Esophagus muscularis mucosa (tissue), 4 donors: ENCODE data around the gene FBXL4.

ENCODE experiments used
- EP300 ChIP-seq: sonication (generic); formaldehyde crosslinking; IDR thresholded peaks from one replicate; pipeline ENCODE4 v1.6.1; 2017; ENCODE audit warnings: antibody characterized with exemption
- POLR2A ChIP-seq: fragments of 450-650 bp; IDR thresholded peaks from one replicate; pipeline ENCODE4 v1.6.1; 2017; ENCODE audit warnings: antibody characterized with exemption, moderate library complexity, mild to moderate bottlenecking, low read depth
- TF ChIP-seq, protein P1 (sequence below), 3 experiments: fragments of 200-600 bp in 2 of 3; fragments of 450-650 bp in 1 of 3; sonication (generic) in 2 of 3; IDR thresholded peaks; one replicate each; pipeline ENCODE4 v1.5.1; 2017 to 2019; ENCODE audit warnings: antibody characterized with exemption in 3 of 3, mild to moderate bottlenecking in 2 of 3, moderate library complexity in 1 of 3

DNA sequence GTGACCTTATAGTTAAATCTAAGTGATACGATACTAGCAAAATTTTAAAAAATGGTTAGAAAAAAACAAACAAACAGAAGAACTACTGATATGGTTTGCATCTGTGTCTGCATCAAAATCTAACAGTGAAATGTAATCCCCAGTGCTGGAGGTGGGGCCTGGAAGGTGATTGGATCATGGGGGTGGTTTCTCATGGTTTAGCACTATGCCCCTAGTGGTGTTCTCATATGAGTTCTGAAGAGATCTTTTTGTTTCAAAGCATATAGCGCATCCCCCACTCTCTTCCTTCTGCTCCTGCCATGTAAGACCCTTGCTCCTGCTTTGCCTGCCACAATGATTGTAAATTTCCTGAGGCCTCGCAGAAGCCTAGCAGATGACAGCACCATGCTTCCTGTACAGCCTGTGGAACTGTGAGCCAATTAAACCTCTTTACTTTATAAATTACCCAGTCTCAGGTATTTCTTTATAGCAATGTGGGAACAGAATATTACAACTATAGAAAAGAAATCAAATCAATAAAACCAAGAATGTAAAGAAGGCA, 5.4 kb downstream of the FBXL4 start:
- TF ChIP-seq POLR2A (no peak), EP300 (no peak)
- TF ChIP-seq, protein P1, sequence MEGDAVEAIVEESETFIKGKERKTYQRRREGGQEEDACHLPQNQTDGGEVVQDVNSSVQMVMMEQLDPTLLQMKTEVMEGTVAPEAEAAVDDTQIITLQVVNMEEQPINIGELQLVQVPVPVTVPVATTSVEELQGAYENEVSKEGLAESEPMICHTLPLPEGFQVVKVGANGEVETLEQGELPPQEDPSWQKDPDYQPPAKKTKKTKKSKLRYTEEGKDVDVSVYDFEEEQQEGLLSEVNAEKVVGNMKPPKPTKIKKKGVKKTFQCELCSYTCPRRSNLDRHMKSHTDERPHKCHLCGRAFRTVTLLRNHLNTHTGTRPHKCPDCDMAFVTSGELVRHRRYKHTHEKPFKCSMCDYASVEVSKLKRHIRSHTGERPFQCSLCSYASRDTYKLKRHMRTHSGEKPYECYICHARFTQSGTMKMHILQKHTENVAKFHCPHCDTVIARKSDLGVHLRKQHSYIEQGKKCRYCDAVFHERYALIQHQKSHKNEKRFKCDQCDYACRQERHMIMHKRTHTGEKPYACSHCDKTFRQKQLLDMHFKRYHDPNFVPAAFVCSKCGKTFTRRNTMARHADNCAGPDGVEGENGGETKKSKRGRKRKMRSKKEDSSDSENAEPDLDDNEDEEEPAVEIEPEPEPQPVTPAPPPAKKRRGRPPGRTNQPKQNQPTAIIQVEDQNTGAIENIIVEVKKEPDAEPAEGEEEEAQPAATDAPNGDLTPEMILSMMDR (IDR thresholded peaks at IDR 0.05), result no peak
